Aorta (tissue), 5 donors: ENCODE results near the gene SLC2A4RG. TPM values are rescaled to one million over a fixed set of nuclear protein-coding genes. Genes with fewer than 3 reads are reported as not detected.
A peak's percentile ranks its signal among the peaks of the same experiment; 100 is the strongest.

ENCODE experiments used
- ATAC-seq: fragments of 200-7000 bp; cut with Tn5 transposase; one replicate; pipeline ENCODE4 v1.9.1; 2022; ENCODE audit warnings: moderate library complexity; ENCODE audit not compliant: low FRiP score
- DNase-seq, 2 donors: peaks; one replicate each; pipeline ENCODE4 v3.0.0-alpha.2; 2020
- H3K27ac ChIP-seq, 2 donors: one replicate each; pipeline ENCODE4 v1.5.1; 2013; ENCODE audit warnings: low read length in 2 of 2, mild to moderate bottlenecking in 2 of 2, moderate library complexity in 2 of 2, control low read depth in 1 of 2, inconsistent platforms in 1 of 2, low read depth in 1 of 2
- H3K27me3 ChIP-seq, 2 donors: one replicate each; pipeline ENCODE4 v1.6.1; 2013; ENCODE audit warnings: control low read depth in 1 of 2, low read length in 1 of 2, mild to moderate bottlenecking in 1 of 2, moderate library complexity in 1 of 2; ENCODE audit not compliant: insufficient read depth in 2 of 2, control insufficient read depth in 1 of 2
- H3K36me3 ChIP-seq, 2 donors: one replicate each; pipeline ENCODE4 v1.6.1; 2013; ENCODE audit warnings: control low read depth in 1 of 2, low read length in 1 of 2, mild to moderate bottlenecking in 1 of 2; ENCODE audit not compliant: insufficient read depth in 2 of 2, control insufficient read depth in 1 of 2
- H3K4me1 ChIP-seq, 2 donors: one replicate each; pipeline ENCODE4 v1.6.1; 2013; ENCODE audit warnings: low read length in 2 of 2, control low read depth in 1 of 2, mild to moderate bottlenecking in 1 of 2, moderate library complexity in 1 of 2; ENCODE audit not compliant: insufficient read depth in 2 of 2, control insufficient read depth in 1 of 2
- H3K4me3 ChIP-seq, 2 donors: one replicate each; pipeline ENCODE4 v1.5.1; 2013; ENCODE audit warnings: low read length in 2 of 2, control low read depth in 1 of 2, mild to moderate bottlenecking in 1 of 2
- H3K9me3 ChIP-seq: one replicate; pipeline ENCODE4 v1.6.1; 2013; ENCODE audit warnings: mild to moderate bottlenecking, low read length; ENCODE audit not compliant: control insufficient read depth
- WGBS, 2 donors: extraction: QIAGEN DNeasy Blood & Tissue Kit; methylation state at CpG; one replicate each; pipeline ENCODE4 v1.1.7; 2013; 5-methylcytosine and 5-hydroxymethylcytosine counted together
- intact Hi-C, 2 donors: fragments of 100-400 bp; cut with DNase I; formaldehyde crosslinking; loops; one replicate each; pipeline versions ENCODE4 v1.14.2 to v1.15.0; 2022
- polyA plus RNA-seq, 2 donors: library from polyadenylated mRNA; stranded (reverse); fragments of 200-250 nt; gene quantifications; one replicate each; pipeline ENCODE4 v1.2.3, GENCODE V29; 2013
- total RNA-seq, 2 donors: library from RNA; stranded (reverse); fragmentation: NEBNext Ultra II Directional; extraction: Animal tissue kit (Norgen Biotek cat#: 25700); gene quantifications; one replicate each; pipeline ENCODE4 v1.2.1, GENCODE V29; 2021
- donor health status: healthy with polysubstance abuse.
- donor health status: Bipolar disorder and iron deficiency.
- donor health status: DM: no; HTN: no; CAD: no.
- donor health status: DM: no; HTN: no; CAD: no.
- donor health status: DM: yes; HTN: yes; CAD: no.

SLC2A4RG gene
- total and polyA plus RNA-seq, 4 donors: 24.7 to 86.7 (median 61.2) TPM

- H3K27me3 ChIP-seq: no peaks in the 10 kb centered on the region
- no peak overlapping the region for H3K4me3 ChIP-seq
- no peaks in the 10 kb centered on the region for H3K9me3 ChIP-seq
- 89% methylated on average over 18 of the region's 18 CpGs for WGBS, 2 donors
- no peak overlapping the region for H3K27ac ChIP-seq
- intact Hi-C loops: no loop called here
- no peaks in the 10 kb centered on the region for H3K4me1 ChIP-seq
- DNase-seq (no peak), ATAC-seq (no peak)
- no peaks in the 10 kb centered on the region for H3K36me3 ChIP-seq
These were observed 27.9 kb downstream of the SLC2A4RG start for GRCh38 chr20:63767456-63767855.

GRCh38 chr20:63767886-63768285 lies 28.3 kb downstream of the SLC2A4RG start:
- intact Hi-C loops: no loop called here
- Histone ChIP-seq H3K4me1 (no peaks in the 10 kb centered on the region), H3K4me3 (no peak overlapping the region), H3K9me3 (no peaks in the 10 kb centered on the region), H3K36me3 (no peaks in the 10 kb centered on the region), H3K27me3 (no peaks in the 10 kb centered on the region), H3K27ac (no peak overlapping the region)
- WGBS, 2 donors: 93% methylated on average over 7 of the region's 7 CpGs
- DNase-seq: no peak
- no peak for ATAC-seq

- Histone ChIP-seq H3K27me3 (no peaks in the 10 kb centered on the region), H3K4me1 (no peaks in the 10 kb centered on the region), H3K27ac (no peak overlapping the region), H3K9me3 (no peaks in the 10 kb centered on the region), H3K36me3 (no peaks in the 10 kb centered on the region), H3K4me3 (no peak overlapping the region)
- intact Hi-C loops: no loop called here
- no peak for ATAC-seq
- WGBS, 2 donors: 94 to 95% methylated on average over 26 of the region's 26 CpGs
- no peak for DNase-seq
These were observed 29.3 kb downstream of the SLC2A4RG start for GRCh38 chr20:63768591-63769515.

GRCh38 chr20:63769891-63770474 lies 30.4 kb downstream of the SLC2A4RG start:
- ATAC-seq (no peak), DNase-seq (no peak)
- Histone ChIP-seq H3K4me3 (no peak overlapping the region), H3K4me1 (no peaks in the 10 kb centered on the region), H3K9me3 (no peaks in the 10 kb centered on the region), H3K27ac (no peak overlapping the region), H3K36me3 (no peaks in the 10 kb centered on the region), H3K27me3 (no peaks in the 10 kb centered on the region)
- intact Hi-C loops: loop anchor here in 1 of 2 donors (10.0 kb wide), 1 partner anchor 235 kb away; the partner anchor contains the start of gene PTK6
- 93% methylated on average over 31 of the region's 31 CpGs for WGBS, 2 donors

- ATAC-seq: no peak
- Histone ChIP-seq H3K36me3 (no peaks in the 10 kb centered on the region), H3K4me3 (no peak overlapping the region), H3K27ac (no peak overlapping the region), H3K4me1 (no peaks in the 10 kb centered on the region), H3K9me3 (no peaks in the 10 kb centered on the region), H3K27me3 (no peaks in the 10 kb centered on the region)
- DNase-seq: no peak
- intact Hi-C loops: loop anchor here in 1 of 2 donors (10.0 kb wide), 1 partner anchor 236 kb away; the partner anchor contains the start of gene PTK6
- 91 to 93% methylated on average over 47 to 52 of the region's 52 CpGs for WGBS, 2 donors
These were observed 31.6 kb downstream of the SLC2A4RG start for GRCh38 chr20:63771046-63771707.

GRCh38 chr20:63772781-63773518 lies 33.4 kb downstream of the SLC2A4RG start:
- intact Hi-C loops: loop anchor here in 1 of 2 donors (10.0 kb wide), 1 partner anchor 238 kb away; the partner anchor contains the start of gene PTK6

GRCh38 chr20:63773571-63774241 lies 34.1 kb downstream of the SLC2A4RG start:
- Histone ChIP-seq H3K27me3 (no peaks in the 10 kb centered on the region), H3K4me1 (no peaks in the 10 kb centered on the region), H3K9me3 (no peaks in the 10 kb centered on the region), H3K27ac (no peak overlapping the region), H3K4me3 (no peak overlapping the region), H3K36me3 (no peaks in the 10 kb centered on the region)
- no peak for DNase-seq
- WGBS, 2 donors: 74 to 83% methylated on average over 31 to 33 of the region's 33 CpGs
- no peak for ATAC-seq
- intact Hi-C loops: loop anchor here in 1 of 2 donors (10.0 kb wide), 1 partner anchor 239 kb away; the partner anchor contains the start of gene PTK6

More at GRCh38 chr20:63772781-63773518, 33.4 kb downstream of the SLC2A4RG start:
- Histone ChIP-seq H3K9me3 (no peaks in the 10 kb centered on the region), H3K27me3 (no peaks in the 10 kb centered on the region), H3K4me1 (no peaks in the 10 kb centered on the region), H3K36me3 (no peaks in the 10 kb centered on the region), H3K27ac (no peak overlapping the region), H3K4me3 (no peak overlapping the region)
- ATAC-seq: no peak
- DNase-seq: peak in 1 of 2 donors; percentile 20
- 87 to 88% methylated on average over 20 of the region's 20 CpGs for WGBS, 2 donors
